ENCODE results near the gene SRRM5.
"Not testable (repeated sequence)": the region's sequence is repeated elsewhere in the genome, so short reads cannot be mapped to it uniquely, and the experiment has no call there.

Gene SRRM5

GRCh38 chr19:43633520-43633919 lies 21.6 kb downstream of the SRRM5 start:
- Histone ChIP-seq H3K27me3 (ENCODE audit: low read depth, low read length) (no peaks in the 10 kb centered on the region), H3K4me3 (ENCODE audit: low read depth in 1 of 2, low read length in 2 of 2) (no peak overlapping the region), H3K36me3 (ENCODE audit: control insufficient read depth in 1 of 2, insufficient read depth in 2 of 2, low read length in 2 of 2) (no peaks in the 10 kb centered on the region), H3K4me1 (ENCODE audit: control insufficient read depth in 1 of 2, insufficient read depth in 2 of 2, low read length in 2 of 2) (peaks cover 0 to 5% of the 10 kb centered on the region in 2 donors), H3K9me3 (ENCODE audit: control insufficient read depth in 1 of 2, low read length in 2 of 2) (no peaks in the 10 kb centered on the region), H3K27ac (ENCODE audit: low read length) (no peak overlapping the region)

GRCh38 chr19:43634068-43634467 lies 22.2 kb downstream of the SRRM5 start:
- peaks cover 2% of the 10 kb centered on the region for H3K27me3 ChIP-seq (ENCODE audit: low read depth, low read length)
- no peak overlapping the region for H3K4me3 ChIP-seq (ENCODE audit: low read depth in 1 of 2, low read length in 2 of 2)
- H3K36me3 ChIP-seq (ENCODE audit: control insufficient read depth in 1 of 2, insufficient read depth in 2 of 2, low read length in 2 of 2): no peaks in the 10 kb centered on the region
- no peaks in the 10 kb centered on the region for H3K9me3 ChIP-seq (ENCODE audit: control insufficient read depth in 1 of 2, low read length in 2 of 2)
- no peak overlapping the region for H3K27ac ChIP-seq (ENCODE audit: low read length)
- peaks cover 0 to 10% of the 10 kb centered on the region in 2 donors for H3K4me1 ChIP-seq (ENCODE audit: control insufficient read depth in 1 of 2, insufficient read depth in 2 of 2, low read length in 2 of 2)

- Histone ChIP-seq H3K36me3 (ENCODE audit: control insufficient read depth in 1 of 2, insufficient read depth in 2 of 2, low read length in 2 of 2) (no peaks in the 10 kb centered on the region), H3K4me3 (ENCODE audit: low read depth in 1 of 2, low read length in 2 of 2) (peak overlapping the region in 1 of 2 donors; percentile 25), H3K27me3 (ENCODE audit: low read depth, low read length) (peaks cover 4% of the 10 kb centered on the region), H3K4me1 (ENCODE audit: control insufficient read depth in 1 of 2, insufficient read depth in 2 of 2, low read length in 2 of 2) (peaks cover 0 to 11% of the 10 kb centered on the region in 2 donors), H3K9me3 (ENCODE audit: control insufficient read depth in 1 of 2, low read length in 2 of 2) (no peaks in the 10 kb centered on the region), H3K27ac (ENCODE audit: low read length) (peak overlapping the region; percentile 51)
Observed at GRCh38 chr19:43634506-43634871, 22.6 kb downstream of the SRRM5 start.

- H3K36me3 ChIP-seq (ENCODE audit: control insufficient read depth in 1 of 2, insufficient read depth in 2 of 2, low read length in 2 of 2): no peaks in the 10 kb centered on the region
- peaks cover 4% of the 10 kb centered on the region for H3K27me3 ChIP-seq (ENCODE audit: low read depth, low read length)
- H3K4me1 ChIP-seq (ENCODE audit: control insufficient read depth in 1 of 2, insufficient read depth in 2 of 2, low read length in 2 of 2): peaks cover 0 to 11% of the 10 kb centered on the region in 2 donors
- H3K27ac ChIP-seq (ENCODE audit: low read length): peak overlapping the region; percentile 51
- no peaks in the 10 kb centered on the region for H3K9me3 ChIP-seq (ENCODE audit: control insufficient read depth in 1 of 2, low read length in 2 of 2)
- H3K4me3 ChIP-seq (ENCODE audit: low read depth in 1 of 2, low read length in 2 of 2): peak overlapping the region; percentile 25 to 33
Observed at GRCh38 chr19:43634872-43635560, 23.1 kb downstream of the SRRM5 start.

GRCh38 chr19:43635561-43635940 lies 23.7 kb downstream of the SRRM5 start:
- H3K27me3 ChIP-seq (ENCODE audit: low read depth, low read length); H3K9me3 ChIP-seq (ENCODE audit: control insufficient read depth in 1 of 2, low read length in 2 of 2); H3K36me3 ChIP-seq (ENCODE audit: control insufficient read depth in 1 of 2, insufficient read depth in 2 of 2, low read length in 2 of 2): not testable (repeated sequence)
- Histone ChIP-seq H3K27ac (ENCODE audit: low read length) (peak overlapping the region; percentile 51), H3K4me3 (ENCODE audit: low read depth in 1 of 2, low read length in 2 of 2) (peak overlapping the region; percentile 25 to 33), H3K4me1 (ENCODE audit: control insufficient read depth in 1 of 2, insufficient read depth in 2 of 2, low read length in 2 of 2) (peaks cover 0 to 17% of the 10 kb centered on the region in 2 donors)

- H3K4me3 ChIP-seq (ENCODE audit: low read depth in 1 of 2, low read length in 2 of 2): no peak overlapping the region
- peaks cover 0 to 19% of the 10 kb centered on the region in 2 donors for H3K4me1 ChIP-seq (ENCODE audit: control insufficient read depth in 1 of 2, insufficient read depth in 2 of 2, low read length in 2 of 2)
- H3K9me3 ChIP-seq (ENCODE audit: control insufficient read depth in 1 of 2, low read length in 2 of 2): no peaks in the 10 kb centered on the region
- peaks cover 10% of the 10 kb centered on the region for H3K27me3 ChIP-seq (ENCODE audit: low read depth, low read length)
- H3K27ac ChIP-seq (ENCODE audit: low read length): peak overlapping the region; percentile 51
- H3K36me3 ChIP-seq (ENCODE audit: control insufficient read depth in 1 of 2, insufficient read depth in 2 of 2, low read length in 2 of 2): no peaks in the 10 kb centered on the region
Observed at GRCh38 chr19:43636121-43636683, 24.3 kb downstream of the SRRM5 start.

- Histone ChIP-seq H3K4me3 (ENCODE audit: low read depth in 1 of 2, low read length in 2 of 2) (peak overlapping the region; percentile 47 to 56), H3K27ac (ENCODE audit: low read length) (no peak overlapping the region), H3K9me3 (ENCODE audit: control insufficient read depth in 1 of 2, low read length in 2 of 2) (no peaks in the 10 kb centered on the region)
Observed at GRCh38 chr19:43638214-43638994, 26.5 kb downstream of the SRRM5 start.

GRCh38 chr19:43638995-43639518 lies 27.2 kb downstream of the SRRM5 start:
- Histone ChIP-seq H3K27me3 (ENCODE audit: low read depth, low read length) (peaks cover 10% of the 10 kb centered on the region), H3K9me3 (ENCODE audit: control insufficient read depth in 1 of 2, low read length in 2 of 2) (no peaks in the 10 kb centered on the region), H3K36me3 (ENCODE audit: control insufficient read depth in 1 of 2, insufficient read depth in 2 of 2, low read length in 2 of 2) (no peaks in the 10 kb centered on the region), H3K4me1 (ENCODE audit: control insufficient read depth in 1 of 2, insufficient read depth in 2 of 2, low read length in 2 of 2) (peaks cover 0 to 19% of the 10 kb centered on the region in 2 donors), H3K4me3 (ENCODE audit: low read depth in 1 of 2, low read length in 2 of 2) (peak overlapping the region; percentile 47 to 56), H3K27ac (ENCODE audit: low read length) (no peak overlapping the region)

More at GRCh38 chr19:43638214-43638994, 26.5 kb downstream of the SRRM5 start:
- H3K27me3 ChIP-seq (ENCODE audit: low read depth, low read length): peaks cover 10% of the 10 kb centered on the region
- H3K4me1 ChIP-seq (ENCODE audit: control insufficient read depth in 1 of 2, insufficient read depth in 2 of 2, low read length in 2 of 2): peaks cover 0 to 19% of the 10 kb centered on the region in 2 donors
- H3K36me3 ChIP-seq (ENCODE audit: control insufficient read depth in 1 of 2, insufficient read depth in 2 of 2, low read length in 2 of 2): no peaks in the 10 kb centered on the region

GRCh38 chr19:43639519-43640423 lies 27.9 kb downstream of the SRRM5 start, which contains the start of gene CADM4:
Gene CADM4, minus strand, starts transcription at chr19:43639850. Its CDS starts 60 bp downstream, at chr19:43639790.
- peaks cover 0 to 19% of the 10 kb centered on the region in 2 donors for H3K4me1 ChIP-seq (ENCODE audit: control insufficient read depth in 1 of 2, insufficient read depth in 2 of 2, low read length in 2 of 2)
- no peaks in the 10 kb centered on the region for H3K9me3 ChIP-seq (ENCODE audit: control insufficient read depth in 1 of 2, low read length in 2 of 2)
- H3K4me3 ChIP-seq (ENCODE audit: low read depth in 1 of 2, low read length in 2 of 2): peak within 1 kb of the TSS; percentile 47 to 71
- no peak within 1 kb of the TSS for H3K27ac ChIP-seq (ENCODE audit: low read length)
- no peaks in the 10 kb centered on the region for H3K36me3 ChIP-seq (ENCODE audit: control insufficient read depth in 1 of 2, insufficient read depth in 2 of 2, low read length in 2 of 2)
- peaks cover 10% of the 10 kb centered on the region for H3K27me3 ChIP-seq (ENCODE audit: low read depth, low read length)

GRCh38 chr19:43640424-43640757 lies 28.5 kb downstream of the SRRM5 start:
- Histone ChIP-seq H3K27ac (ENCODE audit: low read length) (no peak overlapping the region), H3K27me3 (ENCODE audit: low read depth, low read length) (peaks cover 10% of the 10 kb centered on the region), H3K9me3 (ENCODE audit: control insufficient read depth in 1 of 2, low read length in 2 of 2) (no peaks in the 10 kb centered on the region), H3K4me1 (ENCODE audit: control insufficient read depth in 1 of 2, insufficient read depth in 2 of 2, low read length in 2 of 2) (peaks cover 0 to 19% of the 10 kb centered on the region in 2 donors), H3K4me3 (ENCODE audit: low read depth in 1 of 2, low read length in 2 of 2) (peak overlapping the region; percentile 30 to 71), H3K36me3 (ENCODE audit: control insufficient read depth in 1 of 2, insufficient read depth in 2 of 2, low read length in 2 of 2) (no peaks in the 10 kb centered on the region)

All from muscle layer of duodenum (tissue), 2 donors.